EH (cell line): ENCODE results near the gene CD300A.
A peak's percentile ranks its signal among the peaks of the same experiment; 100 is the strongest.
"Not testable (repeated sequence)": the region's sequence is repeated elsewhere in the genome, so short reads cannot be mapped to it uniquely, and the experiment has no call there.

ENCODE experiments used
- DNase-seq: peaks from one replicate; pipeline ENCODE4 v3.0.0-alpha.2; 2015; ENCODE audit warnings: low read depth

CD300A gene

DNA sequence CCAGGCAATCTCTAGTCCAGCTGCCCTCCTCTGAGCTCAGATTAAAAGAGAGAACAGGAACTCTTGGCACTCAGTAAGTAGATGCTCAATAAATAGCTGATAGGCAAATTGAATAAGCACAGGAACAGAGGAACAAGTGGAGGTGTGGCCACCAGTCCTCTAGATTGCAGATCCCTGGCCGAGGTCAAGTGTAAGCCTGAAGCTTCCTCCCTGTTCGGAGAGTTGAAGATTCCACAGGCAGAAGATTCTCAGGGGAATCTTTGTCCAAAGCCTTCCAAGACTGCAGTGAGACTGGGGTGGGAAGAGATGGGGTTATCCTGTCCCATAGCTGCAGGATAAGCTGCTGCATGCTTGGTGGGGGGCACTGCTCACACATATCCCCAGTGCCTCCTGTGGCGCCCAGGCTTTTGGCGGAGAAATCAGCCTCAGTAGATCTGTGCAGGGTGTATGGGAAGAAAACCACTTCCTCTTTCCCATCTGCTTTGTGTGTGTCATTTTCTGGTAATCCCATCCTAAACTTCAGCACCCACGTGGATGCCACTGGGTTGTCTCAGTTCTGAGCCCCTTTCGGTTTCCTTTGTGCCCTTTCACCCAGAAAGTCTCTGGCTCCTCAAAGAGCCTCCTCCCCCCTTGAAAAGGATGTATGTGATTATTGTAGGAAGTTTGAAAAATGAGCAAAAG, 12.1 kb downstream of the CD300A start:
- no peak for DNase-seq

DNA sequence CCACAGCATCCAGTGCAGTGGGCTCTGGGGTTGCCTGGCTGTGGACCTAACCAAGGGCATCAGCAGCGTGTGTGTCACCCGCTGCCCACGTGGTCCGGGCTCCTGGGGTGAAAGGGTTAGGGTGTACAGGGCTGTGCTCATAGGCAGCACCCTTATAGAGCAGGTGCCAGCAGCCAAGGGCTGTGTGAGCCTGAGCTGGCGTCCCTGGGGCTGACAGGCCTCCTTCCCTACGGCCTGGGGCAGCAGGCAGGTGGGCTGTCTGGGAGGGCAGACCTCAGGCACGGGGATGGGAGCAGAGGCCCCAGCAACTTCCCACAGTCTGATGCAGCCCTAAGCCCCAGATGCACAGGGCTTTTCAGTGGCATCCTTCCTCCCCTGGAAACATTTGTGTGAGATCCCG, 13.9 kb downstream of the CD300A start:
- DNase-seq = no peak

DNA sequence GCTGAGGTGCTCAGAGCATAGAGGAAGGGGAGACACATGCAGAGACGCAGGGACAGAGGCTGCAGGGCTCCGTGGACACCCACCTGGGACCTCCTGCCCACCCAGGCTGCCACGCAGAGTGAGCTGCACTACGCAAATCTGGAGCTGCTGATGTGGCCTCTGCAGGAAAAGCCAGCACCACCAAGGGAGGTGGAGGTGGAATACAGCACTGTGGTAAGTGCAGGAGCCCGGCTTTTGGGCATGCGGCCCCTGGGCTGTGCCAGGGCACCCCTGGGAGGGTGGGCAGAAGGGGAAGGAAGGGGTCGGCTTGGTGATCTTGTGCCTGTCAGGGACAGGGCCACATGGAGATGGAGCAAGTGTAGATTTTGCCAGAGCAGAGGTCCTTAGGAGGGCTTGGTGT, 15.2 kb downstream of the CD300A start:
- no peak for DNase-seq

DNA sequence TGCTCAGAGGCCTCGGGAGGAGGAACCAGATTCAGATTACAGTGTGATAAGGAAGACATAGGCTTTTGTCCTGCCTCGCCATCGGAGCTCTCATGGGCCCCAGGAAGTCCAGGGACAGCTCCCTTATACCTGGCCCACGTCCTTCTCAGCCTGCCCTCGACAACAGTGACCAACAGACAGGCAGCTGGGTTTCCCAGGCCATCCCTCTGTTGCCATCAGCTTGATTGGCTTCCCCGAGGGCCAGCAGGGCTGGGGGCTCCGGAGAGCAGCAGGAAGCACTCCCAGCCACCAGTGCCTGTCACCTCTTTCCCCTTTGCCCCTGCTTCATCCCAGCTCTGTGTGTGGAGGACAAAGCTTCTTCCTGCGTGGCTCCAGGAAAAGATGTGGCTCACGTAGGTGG, 17.6 kb downstream of the CD300A start:
- DNase-seq = no peak

DNA sequence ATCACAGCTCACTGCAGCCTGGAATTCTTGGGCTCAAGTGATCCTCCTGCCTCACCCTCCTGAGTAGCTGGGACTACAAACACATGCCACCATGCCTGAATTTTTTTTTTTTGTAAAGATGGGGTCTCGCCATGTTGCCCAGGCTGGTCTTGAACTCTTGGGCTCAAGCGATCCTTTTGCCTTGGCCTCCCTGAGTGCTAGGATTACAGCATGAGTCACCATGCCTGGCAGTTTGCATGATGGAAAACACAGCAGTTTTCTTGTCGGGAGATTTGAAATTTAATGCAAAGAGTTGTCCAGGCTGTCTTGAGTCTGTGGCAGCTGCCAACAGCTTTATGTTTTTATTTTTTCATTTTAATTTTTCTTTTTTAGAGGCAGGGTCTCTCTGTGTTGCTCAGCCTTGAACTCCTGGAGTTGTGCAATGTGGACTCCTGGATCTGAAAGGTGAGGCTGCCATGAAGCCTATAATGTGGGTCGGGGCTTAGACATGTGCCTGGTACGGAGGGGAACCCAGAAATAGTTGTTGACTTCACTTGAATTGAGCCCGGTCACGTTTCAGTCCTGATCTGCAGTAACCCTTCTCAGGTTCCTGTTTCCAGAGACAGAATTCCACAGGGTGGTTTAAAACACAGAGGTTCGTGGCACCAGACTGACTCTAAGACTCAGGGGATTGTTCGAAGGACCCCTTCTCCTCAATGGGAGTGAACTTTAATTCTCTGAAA, 18.7 kb downstream of the CD300A start:
- no peak for DNase-seq

DNA sequence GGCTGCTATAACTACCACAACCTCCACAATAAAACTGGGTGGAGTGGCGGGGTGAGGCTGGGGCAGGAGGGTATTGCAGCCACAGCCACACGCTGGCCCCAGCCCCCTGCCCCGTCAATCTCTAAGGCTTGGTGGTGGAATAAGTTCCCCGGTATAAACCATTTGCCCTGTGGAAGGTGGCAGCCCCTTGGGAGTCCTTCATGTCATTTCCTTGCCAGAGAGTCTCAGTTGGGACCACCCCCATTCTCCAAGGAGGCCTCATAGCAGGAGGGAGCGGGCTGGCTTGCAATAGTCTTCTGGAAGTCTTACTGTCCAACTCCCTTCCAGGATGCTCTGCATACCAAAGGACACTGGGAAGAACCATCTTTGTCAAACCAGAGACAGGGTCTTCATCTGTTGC, 19.4 kb downstream of the CD300A start:
- DNase-seq = no peak

DNA sequence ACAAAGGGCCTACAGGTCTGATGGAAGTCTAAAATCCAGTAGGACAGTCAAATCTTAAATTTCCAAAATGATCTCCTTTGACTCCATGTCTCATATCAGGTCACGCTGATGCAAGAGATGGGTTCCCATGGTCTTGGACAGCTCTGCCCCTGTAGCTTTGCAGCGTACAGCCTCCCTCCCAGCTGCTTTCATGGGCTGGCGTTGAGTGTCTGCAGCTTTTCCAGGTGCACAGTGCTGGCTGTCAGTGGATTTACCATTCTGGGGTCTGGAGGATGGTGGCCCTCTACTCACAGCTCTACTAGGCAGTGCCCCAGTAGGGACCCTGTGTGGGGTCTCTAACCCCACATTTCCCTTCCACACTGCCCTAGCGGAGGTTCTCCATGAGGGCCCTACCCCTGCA, 21.8 kb downstream of the CD300A start:
- DNase-seq = not testable (repeated sequence)

DNA sequence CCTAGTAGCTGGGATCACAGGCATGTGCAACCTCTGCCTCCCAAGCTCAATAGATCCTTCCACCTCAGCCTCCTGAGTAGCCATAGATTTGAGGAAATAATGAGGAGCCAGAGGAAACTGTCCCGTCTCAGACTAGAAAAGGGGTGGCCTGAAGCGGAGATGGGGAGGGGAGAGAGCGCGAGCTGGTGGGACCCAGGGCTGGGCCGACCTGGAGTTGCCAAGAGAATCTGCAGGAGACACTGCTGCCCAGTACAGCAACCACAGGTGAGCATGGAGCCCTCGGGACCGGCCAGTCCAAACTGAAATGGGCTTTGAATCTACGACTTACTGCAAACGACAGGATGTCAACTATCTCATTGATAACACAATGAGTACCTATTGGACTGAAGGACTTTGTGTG, 24.3 kb downstream of the CD300A start:
- no peak for DNase-seq

DNA sequence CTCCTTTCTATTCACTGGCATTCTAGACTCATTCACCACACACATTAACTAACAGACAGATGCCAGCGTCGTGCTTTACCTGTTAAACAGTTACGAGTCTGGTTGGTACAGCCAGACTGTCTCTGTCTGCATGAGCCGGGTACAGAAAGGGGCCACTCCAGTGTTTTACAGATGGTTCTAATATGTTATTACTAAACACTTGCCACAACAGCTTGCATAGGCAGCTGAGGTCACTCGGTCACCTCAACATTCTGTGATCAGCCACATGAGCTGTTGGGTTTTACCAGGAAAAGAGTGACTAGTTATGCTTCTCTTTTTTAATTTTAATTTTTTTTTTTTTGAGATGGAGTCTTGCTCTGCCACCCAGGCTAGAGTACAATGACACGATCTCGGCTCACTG, 25.2 kb downstream of the CD300A start:
- no peak for DNase-seq

DNA sequence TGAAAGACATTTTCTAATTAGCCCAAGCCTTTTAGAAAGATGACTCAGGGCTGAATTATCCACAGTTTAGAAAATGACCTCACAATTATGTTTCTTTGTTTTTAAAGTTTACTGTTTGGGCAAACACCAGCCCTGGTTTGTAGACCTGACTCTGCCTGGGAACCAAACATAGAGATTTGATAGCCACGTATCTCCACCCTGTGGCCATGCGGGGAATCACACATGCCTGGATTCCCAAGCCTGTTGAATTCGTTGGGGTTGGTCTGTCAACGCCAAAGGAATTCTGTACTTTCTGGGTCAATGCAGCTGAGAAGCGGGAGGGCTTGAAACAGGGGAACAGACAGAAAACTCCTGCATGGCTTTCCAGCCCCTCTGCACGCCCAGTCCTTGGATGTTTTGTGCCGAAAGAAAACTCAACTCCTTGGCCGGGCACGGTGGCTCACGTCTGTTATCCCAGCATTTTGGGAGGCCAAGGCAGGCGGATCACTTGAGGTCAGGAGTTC, 26.9 kb downstream of the CD300A start:
- peak; percentile 30 for DNase-seq

DNA sequence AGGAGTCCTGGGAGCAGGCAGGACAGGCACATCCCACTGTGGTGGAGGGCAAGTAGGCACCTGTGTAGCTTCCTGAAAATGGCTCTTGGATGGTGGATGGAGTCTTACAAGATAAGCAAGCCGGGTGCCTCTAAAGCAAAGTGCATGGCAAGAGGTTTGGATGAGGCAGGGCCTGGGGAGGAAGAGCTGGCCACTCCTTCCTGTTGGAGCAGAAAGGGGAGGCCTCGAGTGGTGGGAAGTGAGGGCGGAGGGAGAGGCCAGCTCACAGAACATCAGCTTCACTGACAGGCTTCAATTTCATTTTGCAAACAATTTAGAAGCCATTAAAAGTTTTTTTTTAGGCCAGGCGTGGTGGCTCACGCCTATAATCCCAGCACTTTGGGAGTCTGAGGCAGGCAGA, 31.0 kb downstream of the CD300A start:
- no peak for DNase-seq

DNA sequence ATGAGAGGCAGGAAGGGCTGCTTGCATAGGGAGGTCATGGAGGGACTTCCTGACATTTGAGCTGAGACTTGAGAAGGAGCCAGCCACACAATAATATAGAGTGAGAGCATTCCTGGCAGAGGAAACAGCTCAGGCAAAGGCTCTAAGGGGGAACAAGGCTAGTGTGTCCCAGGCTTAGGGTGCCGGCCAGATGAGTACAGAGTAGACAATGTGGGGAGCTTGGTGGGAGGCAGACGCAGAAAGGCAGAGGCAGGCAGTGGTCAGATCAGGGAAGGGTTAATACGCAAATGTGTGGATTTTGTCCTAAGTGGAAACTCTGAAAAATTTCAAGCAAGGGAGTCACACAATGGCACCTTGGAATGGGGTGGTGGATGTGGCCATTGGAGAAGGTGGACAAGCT, 33.6 kb downstream of the CD300A start:
- DNase-seq = no peak

DNA sequence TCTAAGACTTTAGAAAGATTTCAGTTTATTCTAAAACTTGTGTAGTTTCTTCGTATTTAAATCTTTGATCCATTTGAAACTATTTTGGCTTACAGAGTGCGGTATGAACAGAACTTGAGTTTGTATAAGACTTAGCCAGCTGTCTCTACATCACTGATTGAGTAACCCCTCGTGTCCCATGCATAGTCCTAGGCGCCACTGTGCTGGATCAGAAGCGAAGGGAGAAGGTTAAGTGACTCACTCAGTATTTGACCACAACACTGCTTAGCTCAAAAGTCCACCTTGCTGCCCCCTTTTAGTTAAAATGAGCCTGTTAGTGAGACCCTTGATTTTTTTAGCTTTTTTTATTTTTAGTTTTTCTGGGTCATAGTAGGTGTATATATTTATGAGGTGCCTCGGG, 36.4 kb downstream of the CD300A start:
- DNase-seq = no peak

DNA sequence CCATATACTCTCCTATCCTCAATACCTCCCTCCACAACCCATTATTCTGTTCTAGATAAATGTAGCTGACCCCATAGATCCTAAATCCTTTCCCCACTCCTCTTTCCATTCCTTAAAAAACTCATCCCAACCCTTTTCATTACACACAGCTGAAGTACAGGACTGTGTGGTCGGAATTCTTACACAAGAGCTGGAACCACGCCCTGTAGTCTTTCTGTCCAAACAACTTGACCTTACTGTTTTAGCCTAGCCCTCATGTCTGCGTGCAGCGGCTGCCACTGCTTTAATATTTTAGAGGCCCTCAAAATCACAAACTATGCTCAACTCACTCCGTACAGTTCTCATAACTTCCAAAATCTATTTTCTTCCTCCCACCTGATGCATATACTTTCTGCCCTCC, 37.5 kb downstream of the CD300A start:
- not testable (repeated sequence) for DNase-seq

DNA sequence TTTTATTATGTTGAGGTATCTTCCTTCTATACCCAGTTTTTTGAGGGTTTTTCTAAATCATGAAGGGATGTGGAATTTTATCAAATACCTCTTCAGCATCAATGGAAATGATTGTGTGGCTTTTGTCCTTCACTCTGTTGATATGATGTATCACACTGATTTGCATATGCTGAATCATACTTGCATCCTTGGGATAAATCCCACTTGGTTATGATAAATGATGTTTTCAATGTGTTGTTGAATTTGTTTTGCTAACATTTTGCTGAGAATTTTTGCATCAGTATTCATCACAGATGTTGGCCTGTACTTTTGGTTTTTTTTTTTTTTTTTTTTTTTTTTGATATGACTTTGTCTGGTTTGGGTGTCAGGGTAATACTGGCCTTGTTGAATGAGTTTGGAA, 41.7 kb downstream of the CD300A start:
- DNase-seq = no peak

DNA sequence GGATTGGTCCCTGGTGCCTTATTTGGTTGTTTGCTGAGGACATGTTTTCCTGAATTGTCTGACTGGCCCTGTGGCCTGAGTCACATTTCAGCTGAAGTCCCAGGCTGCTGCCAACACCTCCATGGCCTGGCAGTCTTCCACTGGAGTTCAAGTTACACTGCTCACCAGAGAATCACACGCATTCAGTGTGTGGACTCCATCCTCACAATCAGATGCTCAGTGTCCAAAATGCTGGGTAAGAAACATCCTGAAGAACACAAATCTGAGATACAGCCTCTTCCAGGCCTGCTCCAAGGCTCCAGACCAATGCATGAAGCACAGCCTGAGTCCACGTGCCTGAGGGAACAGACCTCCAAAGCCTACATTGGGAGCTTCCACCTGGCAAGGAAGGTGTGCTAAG, 45.6 kb downstream of the CD300A start:
- no peak for DNase-seq

DNA sequence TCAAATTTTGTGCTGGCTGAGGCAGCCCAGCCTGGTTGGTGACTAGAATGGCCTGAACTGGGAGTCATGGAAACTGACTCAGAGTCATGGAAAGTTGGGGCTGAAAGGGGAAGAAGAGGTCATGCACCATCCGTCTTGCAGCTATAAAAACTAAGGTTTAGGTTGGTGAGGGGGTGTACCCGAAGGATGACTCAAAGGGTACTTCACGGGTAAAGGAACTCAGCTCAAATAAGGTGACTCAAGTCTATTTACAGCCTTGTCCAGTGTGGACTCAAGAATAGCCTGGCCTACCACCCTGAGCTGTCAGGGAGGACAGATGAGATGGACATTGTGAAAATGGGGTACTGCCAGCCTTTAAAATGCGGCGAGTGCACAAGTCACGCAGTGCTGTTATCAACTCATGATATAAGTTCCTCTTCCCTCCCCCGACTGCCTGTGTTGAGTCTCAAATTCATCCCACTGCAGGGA, 46.2 kb downstream of the CD300A start:
- no peak for DNase-seq

DNA sequence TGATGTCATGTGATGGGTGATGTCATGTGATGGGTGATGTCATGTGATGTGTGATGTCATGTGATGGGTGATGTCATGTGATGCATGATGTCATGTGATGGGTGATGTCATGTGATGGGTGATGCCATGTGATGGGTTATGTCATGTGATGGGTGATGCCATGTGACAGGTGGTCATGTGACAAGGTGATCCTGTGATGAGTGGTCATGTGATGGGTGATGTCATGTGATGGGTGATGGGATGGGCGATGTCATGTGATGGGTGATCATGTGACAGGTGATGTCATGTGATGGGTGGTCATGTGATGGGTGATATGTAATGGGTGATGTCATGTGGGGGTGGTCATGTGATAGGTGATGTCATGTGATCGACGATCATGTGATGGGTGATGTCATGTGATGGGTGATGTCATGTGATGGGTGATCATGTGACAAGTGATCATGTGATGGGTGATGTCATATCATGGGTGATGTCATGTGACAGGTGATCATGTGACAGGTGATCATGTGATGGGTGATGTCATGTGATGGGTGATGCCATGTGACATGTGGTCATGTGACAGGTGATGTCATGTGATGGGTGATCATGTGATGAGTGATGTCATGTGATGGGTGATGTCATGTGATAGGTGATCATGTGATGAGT, 47.7 kb downstream of the CD300A start:
- DNase-seq = peak; percentile 35

DNA sequence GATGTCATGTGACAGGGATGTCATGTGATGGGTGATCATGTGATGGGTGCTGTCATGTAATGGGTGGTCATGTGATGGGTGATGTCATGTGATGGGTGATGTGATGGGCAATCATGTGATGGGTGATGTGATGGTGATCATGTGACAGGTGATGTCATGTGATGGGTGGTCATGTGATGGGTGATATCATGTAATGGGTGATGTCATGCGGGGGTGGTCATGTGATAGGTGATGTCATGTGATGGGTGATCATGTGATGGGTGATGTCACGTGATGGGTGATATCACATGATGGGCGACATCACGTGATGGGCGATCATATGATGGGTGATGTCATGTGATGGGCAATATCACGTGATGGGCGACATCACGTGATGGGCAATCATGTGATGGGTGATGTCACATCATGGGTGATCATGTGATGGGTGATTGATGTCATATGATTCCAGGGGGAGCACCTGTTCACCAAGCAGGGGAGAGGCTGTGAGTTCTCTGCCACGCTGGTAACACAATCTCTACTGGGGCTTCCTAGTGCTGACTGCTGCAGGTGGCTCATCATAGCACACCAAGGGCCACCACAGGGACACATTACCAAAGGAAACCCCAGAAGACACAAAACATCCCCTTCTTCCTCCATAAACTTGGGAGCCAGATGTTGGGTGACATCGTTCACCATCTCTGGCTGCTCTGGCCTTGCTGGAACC, 48.3 kb downstream of the CD300A start:
- no peak for DNase-seq

DNA sequence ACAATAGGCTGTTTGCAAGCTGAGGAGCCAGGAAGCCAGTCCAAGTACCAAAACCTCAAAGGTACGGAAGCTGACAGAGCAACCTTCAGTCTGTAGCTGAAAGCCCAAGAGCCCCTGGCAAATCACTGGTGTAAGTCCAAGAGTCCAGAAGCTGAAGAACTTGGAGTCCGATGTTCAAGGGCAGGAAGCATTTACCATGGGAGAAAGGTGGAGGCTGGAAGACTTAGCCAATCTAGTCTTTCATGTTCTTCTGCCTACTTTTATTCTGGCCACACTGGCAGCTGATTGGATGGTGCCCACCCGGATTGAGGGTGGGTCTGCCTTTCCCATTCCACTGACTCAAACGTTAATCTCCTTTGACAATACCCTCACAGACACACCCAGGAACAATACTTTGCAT, 49.5 kb downstream of the CD300A start:
- no peak for DNase-seq

DNA sequence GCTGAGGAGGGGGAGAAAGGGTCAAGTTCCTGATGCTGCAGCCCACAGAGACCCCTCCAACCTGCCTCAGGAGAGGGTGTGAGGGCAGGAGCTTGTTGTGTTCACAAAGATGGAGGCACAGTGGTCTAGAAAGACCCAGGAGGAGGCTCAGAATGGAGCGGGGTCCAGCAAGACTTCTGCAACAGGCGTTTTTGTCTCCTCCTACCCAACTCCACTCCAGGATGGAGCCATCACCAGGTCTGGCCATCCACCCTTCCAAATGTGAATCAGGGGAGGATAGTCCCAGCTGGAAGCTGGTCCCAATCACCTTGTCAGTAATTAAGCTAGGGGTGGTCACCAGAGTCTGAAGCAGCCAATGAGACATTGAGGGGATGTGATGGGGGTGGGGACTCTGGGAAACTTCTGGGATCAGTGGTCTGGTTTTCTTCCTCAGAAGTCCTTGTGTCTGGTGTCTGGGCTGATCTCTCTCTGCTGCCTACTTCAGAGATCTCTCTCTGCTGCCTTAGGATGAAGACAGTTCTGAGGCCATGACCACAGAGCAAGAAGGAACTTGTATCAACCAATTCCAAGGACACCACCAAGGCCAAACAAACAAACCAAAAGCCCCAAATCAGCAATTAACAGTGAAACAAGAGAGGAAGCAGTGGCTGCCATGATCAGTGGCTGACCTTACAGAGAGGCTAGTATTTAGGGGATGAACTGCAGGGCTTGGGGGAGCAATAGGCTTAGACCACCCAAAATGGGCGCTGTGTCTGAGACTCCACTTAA, 50.3 kb downstream of the CD300A start:
- DNase-seq = no peak
